IMR-90 (cell line): ENCODE measurements around the gene PLA2G4E. TPM values are rescaled to one million over a fixed set of nuclear protein-coding genes. Genes with fewer than 3 reads are reported as not detected.

ENCODE experiments used
- MAFK ChIP-seq: IDR thresholded peaks from 2 replicates; pipeline ENCODE4 v1.6.1; 2012; ENCODE audit warnings: low read depth, low read length, improper control_type of control experiment
- RAD21 ChIP-seq: IDR thresholded peaks from 2 replicates; pipeline ENCODE4 v1.6.1; 2012; ENCODE audit warnings: low read length, improper control_type of control experiment
- polyA plus RNA-seq, 3 experiments: library from polyadenylated mRNA; depleted of rRNA; stranded (reverse); fragments of >200 nt; gene quantifications; 2 replicates each; pipeline ENCODE4 v1.2.3, GENCODE V29; 2012; ENCODE audit warnings: low replicate concordance in 1 of 3
- total RNA-seq: library from RNA; depleted of rRNA; stranded (reverse); fragments of >200 nt; gene quantifications from 2 replicates; pipeline ENCODE4 v1.2.3, GENCODE V29; 2012
- TF ChIP-seq, protein P1 (sequence below): conservative IDR thresholded peaks from 2 replicates; pipeline ENCODE4 v1.5.1; 2012; ENCODE audit warnings: mild to moderate bottlenecking, low read depth, low read length, improper control_type of control experiment

Gene PLA2G4E
- total and polyA plus RNA-seq, 2 of the 4 experiments (the other 2 are of a cell fraction) = not detected

DNA sequence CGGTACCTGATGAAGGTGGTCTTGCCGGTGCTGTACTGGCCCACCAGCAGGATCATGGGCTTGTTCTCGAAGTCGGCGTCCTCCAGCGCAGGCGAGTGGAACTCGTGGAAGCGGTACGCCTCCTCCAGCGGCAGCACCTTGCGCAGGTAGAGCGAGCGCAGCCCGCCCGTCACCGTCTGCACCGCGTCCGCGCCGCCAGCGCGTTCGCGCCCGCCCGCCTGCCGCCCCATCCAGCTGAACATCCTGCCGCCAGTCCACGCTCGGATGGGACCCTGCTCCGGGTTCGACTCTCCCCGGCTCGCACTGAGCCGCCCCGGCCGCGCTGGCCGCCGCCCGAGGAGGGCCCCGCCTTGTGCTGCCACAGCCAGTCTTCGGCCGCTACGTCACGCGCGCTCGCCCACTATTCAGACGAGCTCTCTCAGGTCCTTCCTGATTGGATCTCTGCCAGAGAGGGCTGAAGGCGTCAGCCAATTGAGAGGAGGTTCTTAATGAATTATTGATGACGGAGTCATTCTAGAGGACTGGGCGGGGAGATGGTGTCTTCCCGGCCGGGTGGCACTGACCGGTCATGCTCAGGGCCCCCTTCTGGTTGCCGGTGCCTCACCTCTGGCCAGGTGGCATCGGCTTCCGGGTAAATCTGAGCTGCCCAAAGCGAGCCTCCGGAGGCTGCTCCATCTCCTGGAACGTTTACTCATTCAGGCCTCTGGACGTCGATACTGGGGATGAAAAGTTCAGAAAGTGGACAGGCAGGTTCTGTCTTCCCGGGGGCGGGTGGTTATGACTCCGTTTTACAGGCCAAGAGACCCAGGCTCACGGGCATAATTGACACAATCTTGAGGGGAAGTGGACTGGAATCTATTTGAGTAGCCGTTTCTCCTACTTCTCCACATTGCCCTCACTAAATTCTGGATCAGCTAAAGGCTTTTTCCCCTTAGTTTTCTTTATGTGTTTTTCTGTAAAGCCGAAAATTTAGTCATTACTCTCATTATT is 48.3 kb downstream of the PLA2G4E start, which contains the start of gene EHD4 (continued):
- TF ChIP-seq, protein P1, sequence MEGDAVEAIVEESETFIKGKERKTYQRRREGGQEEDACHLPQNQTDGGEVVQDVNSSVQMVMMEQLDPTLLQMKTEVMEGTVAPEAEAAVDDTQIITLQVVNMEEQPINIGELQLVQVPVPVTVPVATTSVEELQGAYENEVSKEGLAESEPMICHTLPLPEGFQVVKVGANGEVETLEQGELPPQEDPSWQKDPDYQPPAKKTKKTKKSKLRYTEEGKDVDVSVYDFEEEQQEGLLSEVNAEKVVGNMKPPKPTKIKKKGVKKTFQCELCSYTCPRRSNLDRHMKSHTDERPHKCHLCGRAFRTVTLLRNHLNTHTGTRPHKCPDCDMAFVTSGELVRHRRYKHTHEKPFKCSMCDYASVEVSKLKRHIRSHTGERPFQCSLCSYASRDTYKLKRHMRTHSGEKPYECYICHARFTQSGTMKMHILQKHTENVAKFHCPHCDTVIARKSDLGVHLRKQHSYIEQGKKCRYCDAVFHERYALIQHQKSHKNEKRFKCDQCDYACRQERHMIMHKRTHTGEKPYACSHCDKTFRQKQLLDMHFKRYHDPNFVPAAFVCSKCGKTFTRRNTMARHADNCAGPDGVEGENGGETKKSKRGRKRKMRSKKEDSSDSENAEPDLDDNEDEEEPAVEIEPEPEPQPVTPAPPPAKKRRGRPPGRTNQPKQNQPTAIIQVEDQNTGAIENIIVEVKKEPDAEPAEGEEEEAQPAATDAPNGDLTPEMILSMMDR = peak; percentile 39; the same call in 1 of the 2 replicates
- TF ChIP-seq MAFK = peak; percentile 61
- TF ChIP-seq RAD21 = no peak; the same call in 1 of the 2 replicates
